SKM-1 treated with dmso at 0.1 percent for 144 hours (cell line): Measurements from ENCODE around the gene NRDE2.
A peak's percentile ranks its signal among the peaks of the same experiment; 100 is the strongest.

Experiments
- DNase-seq: peaks from one replicate; lab custom pipeline; 2025; ENCODE audit not compliant: unreplicated experiment; lab: John Stamatoyannopoulos, UW

The NRDE2 gene

DNA sequence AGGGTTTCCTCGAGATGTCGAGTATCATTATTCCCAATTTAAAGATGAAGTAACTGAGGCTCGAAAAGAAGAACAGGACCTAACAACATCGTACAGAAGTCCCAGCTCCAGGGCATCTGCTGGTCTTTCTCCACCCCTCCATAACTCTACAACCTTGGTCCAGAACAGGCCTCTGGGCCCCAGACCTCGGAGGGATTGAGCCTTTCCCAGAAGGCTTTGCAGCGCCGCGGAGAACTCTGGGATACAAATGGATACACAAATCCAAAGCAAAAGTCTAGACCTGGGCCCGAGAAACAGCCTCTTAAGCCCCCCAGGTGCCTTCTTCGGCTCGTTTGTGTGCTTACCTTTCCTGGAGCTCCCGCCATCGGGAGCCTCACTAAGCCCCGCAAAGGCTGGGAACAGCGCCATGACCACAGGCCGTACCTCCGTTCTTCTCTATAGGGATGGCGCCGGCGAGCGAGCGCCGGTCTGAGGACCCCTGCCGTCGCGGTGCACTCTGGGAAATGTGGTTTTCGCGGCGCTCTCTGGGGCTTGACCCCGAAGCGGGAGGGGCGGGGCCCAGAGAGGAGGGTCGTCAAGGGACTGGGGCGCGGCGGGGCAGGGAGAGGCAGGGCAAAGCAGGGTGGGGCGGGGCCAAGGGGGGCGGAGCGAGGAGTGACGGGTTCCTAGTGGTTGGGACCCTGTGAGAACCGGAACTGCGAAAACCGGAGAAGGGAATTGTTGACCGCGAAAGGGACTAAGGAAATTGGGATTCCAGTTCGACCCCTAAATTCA is at the start of gene NRDE2:
NRDE2 (minus strand) TSS at position 445 of the 774 bp plus-strand sequence; CDS start at position 408, 37 bp downstream.
- peak; percentile 59 for DNase-seq

DNA sequence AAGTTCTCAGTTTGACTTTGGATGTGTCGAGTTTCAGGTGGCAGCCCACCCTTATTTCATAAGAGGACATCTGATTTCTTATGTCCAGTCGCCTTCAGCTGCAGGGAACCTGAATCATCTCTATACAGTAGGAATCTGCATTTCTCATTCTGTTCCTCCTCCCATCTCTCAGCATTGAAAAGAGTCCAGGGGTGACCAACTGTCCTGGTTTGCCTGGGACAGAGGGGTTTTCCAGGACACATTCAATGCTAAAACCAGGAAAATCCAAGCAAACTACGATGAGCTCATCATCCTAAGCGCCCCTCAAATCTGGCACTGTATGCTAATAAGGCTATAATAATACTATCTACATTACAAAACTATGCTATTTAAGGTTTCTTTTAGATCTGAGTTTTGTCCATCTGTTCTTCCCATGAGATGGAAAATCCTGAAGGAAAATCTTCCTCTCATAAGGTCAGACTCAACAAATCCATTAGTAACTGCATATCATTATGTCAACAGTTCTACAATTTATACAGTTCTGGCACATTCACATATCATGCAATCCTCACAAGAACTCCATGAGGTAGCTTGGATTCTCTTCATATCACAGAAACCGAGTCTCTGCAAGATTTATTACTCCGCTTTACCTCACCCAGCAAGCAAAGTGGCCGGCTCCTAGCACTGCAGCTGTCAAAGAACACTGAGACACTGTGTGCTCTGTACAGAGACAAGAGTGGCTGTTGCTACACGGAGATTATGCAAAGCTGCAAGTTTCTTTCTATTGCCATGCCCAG is 49.5 kb upstream of the NRDE2 start:
- DNase-seq: no peak

GRCh38 chr14:90379106-90379505 is 47.4 kb upstream of the NRDE2 start:
- no peak for DNase-seq

GRCh38 chr14:90378249-90378648 is 46.5 kb upstream of the NRDE2 start:
- DNase-seq: no peak

- DNase-seq: no peak
Observed at GRCh38 chr14:90375934-90376333, 44.2 kb upstream of the NRDE2 start.

DNA sequence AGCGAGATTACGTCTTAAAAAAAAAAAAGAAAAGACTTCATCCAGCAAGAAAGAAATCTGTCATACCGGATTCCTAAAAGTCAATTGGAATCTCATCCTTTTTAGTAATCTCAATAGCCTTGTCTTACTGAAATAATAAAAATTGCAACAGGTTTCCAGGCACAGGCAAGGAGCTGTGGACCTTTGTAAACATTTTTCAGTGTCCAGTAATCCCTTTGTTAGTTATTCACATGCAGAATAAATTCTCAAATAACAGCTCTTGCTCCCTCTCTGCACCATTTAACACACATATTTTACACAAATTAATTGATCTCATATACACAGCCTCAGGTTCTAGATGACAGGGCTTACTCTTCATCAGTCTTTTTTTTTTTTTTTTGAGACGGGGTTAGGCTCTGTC is 43.1 kb upstream of the NRDE2 start:
- DNase-seq: no peak

GRCh38 chr14:90373887-90374286 is 42.1 kb upstream of the NRDE2 start:
- no peak for DNase-seq

- no peak for DNase-seq
Observed at GRCh38 chr14:90368946-90369721, 37.4 kb upstream of the NRDE2 start.

DNA sequence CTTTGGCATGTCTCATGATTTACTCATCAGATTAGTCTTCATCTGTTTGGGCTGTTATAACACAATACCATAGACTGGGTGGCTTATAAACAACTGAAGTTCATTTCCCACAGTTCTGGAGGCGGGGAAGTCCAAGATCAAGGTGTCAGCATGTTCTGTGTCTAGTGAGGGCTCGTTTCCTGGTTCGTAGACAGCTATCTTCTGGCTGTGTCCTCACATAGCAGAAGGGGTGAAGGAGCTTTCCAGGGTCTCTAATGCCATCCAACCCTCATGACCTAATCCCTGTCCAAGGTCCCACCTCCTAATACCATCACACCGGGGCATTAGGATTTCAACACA is 30.8 kb upstream of the NRDE2 start:
- DNase-seq: no peak

DNA sequence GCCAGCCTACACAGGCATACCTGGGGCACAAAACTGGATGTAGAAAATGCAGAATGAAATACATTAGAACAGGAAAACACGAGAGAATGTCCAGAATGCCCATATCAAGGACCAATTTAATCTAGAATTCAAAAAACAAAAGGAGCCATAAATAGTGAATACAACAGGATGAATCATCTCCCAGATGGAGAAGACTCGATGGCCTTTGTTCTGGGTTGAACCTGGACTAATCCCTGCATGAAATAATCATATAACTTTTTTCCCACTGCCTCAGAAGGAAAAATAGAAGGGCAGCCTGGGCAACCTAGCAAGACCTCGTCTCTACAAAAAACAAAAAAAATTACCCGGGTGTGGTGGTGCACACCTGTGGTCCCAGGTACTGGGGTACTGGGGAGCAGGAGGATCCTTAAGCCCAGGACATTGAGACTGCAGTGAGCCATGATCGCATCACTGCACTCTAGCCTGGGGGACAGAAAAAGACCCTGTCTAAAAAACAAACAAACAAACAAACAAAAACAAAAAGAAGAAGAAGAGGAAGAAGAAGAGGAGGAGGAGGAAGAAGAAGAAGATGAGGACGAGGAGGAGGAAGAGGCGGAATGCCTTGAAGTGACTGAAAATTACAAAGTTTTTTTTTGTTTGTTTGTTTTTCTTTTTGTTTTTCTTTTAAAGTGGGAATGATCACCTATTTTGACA is 30.3 kb upstream of the NRDE2 start:
- DNase-seq: no peak

DNA sequence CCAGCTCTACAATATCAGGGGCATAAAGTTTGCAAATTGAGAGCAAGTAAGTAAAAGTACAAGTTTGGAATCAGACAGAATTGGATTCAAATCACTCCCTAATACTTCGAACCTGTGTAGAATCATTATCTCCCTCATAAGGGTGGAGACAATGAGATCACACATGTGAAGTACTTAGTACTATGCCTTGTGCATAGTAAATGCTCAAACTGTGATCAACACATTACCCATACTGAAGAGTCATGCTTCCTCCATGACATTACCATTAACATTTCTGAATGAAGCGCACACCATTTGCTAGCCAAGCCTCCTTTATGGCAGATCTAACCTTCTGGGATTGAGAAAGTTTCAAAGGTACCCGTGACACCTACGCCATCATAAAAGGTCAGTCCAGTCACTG is 26.6 kb upstream of the NRDE2 start:
- DNase-seq: no peak

DNA sequence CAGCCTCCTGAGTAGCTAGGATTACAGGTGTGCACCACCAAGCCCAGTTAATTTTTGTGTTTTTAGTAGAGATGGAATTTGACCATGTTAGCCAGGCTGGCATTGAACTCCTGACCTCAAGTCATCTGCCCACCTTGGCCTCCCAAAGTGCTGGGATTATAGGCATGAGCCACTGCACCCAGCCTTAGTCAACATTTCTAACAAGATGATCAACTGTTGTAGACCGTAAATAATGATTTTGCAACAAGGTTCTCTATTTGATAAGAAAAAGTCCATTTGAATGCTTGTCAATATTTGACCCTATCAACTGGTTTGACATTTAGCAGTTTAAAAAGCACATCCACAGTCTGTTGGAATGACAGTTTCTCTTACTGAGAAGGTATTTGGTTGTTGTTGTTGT is 25.2 kb upstream of the NRDE2 start:
- DNase-seq: no peak

GRCh38 chr14:90355540-90356518 is 24.1 kb upstream of the NRDE2 start:
- no peak for DNase-seq

GRCh38 chr14:90354551-90355298 is 23.0 kb upstream of the NRDE2 start:
- DNase-seq: no peak

DNA sequence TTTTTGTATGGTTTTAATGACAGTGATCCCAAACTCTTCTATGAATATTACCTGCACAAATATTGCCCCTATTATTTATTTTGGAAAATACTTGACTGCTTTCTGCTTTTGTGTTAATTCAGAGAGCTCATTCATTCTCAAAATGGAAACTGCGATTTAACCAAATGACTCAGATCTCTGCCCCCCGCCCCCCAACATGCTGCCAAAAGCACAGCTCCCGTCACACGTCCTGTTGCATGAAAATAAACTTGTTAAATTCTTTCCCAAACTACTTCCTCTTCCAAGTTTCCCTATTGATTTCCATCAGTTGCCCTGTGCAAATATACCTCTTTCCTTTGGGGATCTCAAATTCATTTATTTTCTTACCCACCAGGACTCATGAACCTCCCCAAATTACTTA is 18.0 kb upstream of the NRDE2 start:
- DNase-seq: no peak

DNA sequence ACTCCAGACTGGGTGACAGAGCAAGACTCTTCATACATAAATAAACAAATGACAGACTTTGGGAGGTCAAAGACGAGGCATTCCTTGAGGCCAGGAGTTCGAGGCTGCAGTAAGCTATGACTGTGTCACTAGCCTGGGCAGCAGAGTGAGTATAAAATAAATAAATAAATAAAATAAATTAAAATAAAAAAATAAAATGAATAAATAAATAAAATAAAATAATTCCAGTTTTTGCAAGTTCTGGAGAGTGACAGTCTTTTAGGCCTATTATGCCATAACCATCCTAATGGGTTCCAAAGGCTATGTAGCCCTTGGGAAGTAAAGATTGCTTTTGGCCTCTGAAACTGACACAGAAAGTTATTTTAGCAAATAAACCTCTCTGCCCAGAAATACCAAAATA is 16.5 kb upstream of the NRDE2 start:
- no peak for DNase-seq

DNA sequence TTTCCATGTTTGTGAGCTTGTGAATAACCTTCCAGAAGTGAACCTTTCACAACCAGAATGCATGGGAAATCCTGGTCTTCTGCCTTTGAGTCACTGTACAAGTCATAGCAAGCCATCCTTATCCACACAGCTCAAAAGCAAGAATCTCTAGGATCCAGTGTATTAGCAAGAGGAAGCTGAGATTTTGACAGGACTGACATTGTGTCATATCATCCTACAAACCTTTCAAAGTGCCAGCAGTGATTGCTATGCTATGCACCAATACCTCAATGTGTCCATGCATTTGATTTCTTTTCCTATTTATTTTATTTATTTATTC is 13.5 kb upstream of the NRDE2 start:
- no peak for DNase-seq

GRCh38 chr14:90344331-90345238 is 12.8 kb upstream of the NRDE2 start:
- no peak for DNase-seq
